Measurements from ENCODE around the gene DPT.

The DPT gene

GRCh38 chr1:168732736-168733135, 3.7 kb upstream of the DPT start:
- H3K27ac Mint-ChIP-seq (ENCODE audit: low read depth), result no peak overlapping the region
- H3K9me3 Mint-ChIP-seq, result no peaks in the 10 kb centered on the region
- DNase-seq (ENCODE audit: low spot score in 2 of 2) (no peak), ATAC-seq (replicated peaks; ENCODE audit: extremely low read depth, poor library complexity, severe bottlenecking) (no peak)
- no peaks in the 10 kb centered on the region for H3K36me3 Mint-ChIP-seq (ENCODE audit: insufficient read depth)
- no peaks in the 10 kb centered on the region for H3K4me1 Mint-ChIP-seq
- no peak overlapping the region for H3K4me3 Mint-ChIP-seq
- peaks cover 19% of the 10 kb centered on the region for H3K27me3 Mint-ChIP-seq

- H3K27ac Mint-ChIP-seq (ENCODE audit: low read depth), result no peak overlapping the region
- DNase-seq (ENCODE audit: low spot score in 2 of 2), result no peak
- no peak for ATAC-seq (replicated peaks; ENCODE audit: extremely low read depth, poor library complexity, severe bottlenecking)
- peaks cover 19% of the 10 kb centered on the region for H3K27me3 Mint-ChIP-seq
- no peak overlapping the region for H3K4me3 Mint-ChIP-seq
- no peaks in the 10 kb centered on the region for H3K4me1 Mint-ChIP-seq
- H3K36me3 Mint-ChIP-seq (ENCODE audit: insufficient read depth), result no peaks in the 10 kb centered on the region
- H3K9me3 Mint-ChIP-seq, result no peaks in the 10 kb centered on the region
Measured at GRCh38 chr1:168731244-168731953, 2.4 kb upstream of the DPT start.

- Mint-ChIP-seq H3K4me3 (no peak overlapping the region), H3K36me3 (ENCODE audit: insufficient read depth) (no peaks in the 10 kb centered on the region), H3K9me3 (no peaks in the 10 kb centered on the region), H3K27me3 (peaks cover 4% of the 10 kb centered on the region), H3K27ac (ENCODE audit: low read depth) (no peak overlapping the region), H3K4me1 (no peaks in the 10 kb centered on the region)
- no peak for ATAC-seq (replicated peaks; ENCODE audit: extremely low read depth, poor library complexity, severe bottlenecking)
- no peak for DNase-seq (ENCODE audit: low spot score in 2 of 2)
Measured at GRCh38 chr1:168729405-168729802, 398 bp upstream of the DPT start.

- Mint-ChIP-seq H3K4me1 (no peaks in the 10 kb centered on the region), H3K27me3 (no peaks in the 10 kb centered on the region), H3K36me3 (ENCODE audit: insufficient read depth) (no peaks in the 10 kb centered on the region)
Measured at GRCh38 chr1:168726719-168727118, 2.3 kb downstream of the DPT start.

GRCh38 chr1:168726281-168726680, 2.7 kb downstream of the DPT start:
- ATAC-seq (replicated peaks; ENCODE audit: extremely low read depth, poor library complexity, severe bottlenecking) (no peak), DNase-seq (ENCODE audit: low spot score in 2 of 2) (no peak)
- Mint-ChIP-seq H3K27me3 (no peaks in the 10 kb centered on the region), H3K4me3 (no peak overlapping the region), H3K36me3 (ENCODE audit: insufficient read depth) (no peaks in the 10 kb centered on the region), H3K9me3 (no peaks in the 10 kb centered on the region), H3K4me1 (no peaks in the 10 kb centered on the region), H3K27ac (ENCODE audit: low read depth) (no peak overlapping the region)

More at GRCh38 chr1:168726719-168727118, 2.3 kb downstream of the DPT start:
- Mint-ChIP-seq H3K27ac (ENCODE audit: low read depth) (no peak overlapping the region), H3K9me3 (no peaks in the 10 kb centered on the region), H3K4me3 (no peak overlapping the region)
- ATAC-seq (replicated peaks; ENCODE audit: extremely low read depth, poor library complexity, severe bottlenecking) (no peak), DNase-seq (ENCODE audit: low spot score in 2 of 2) (no peak)

GRCh38 chr1:168725831-168726230, 3.2 kb downstream of the DPT start:
- no peaks in the 10 kb centered on the region for H3K27me3 Mint-ChIP-seq
- no peaks in the 10 kb centered on the region for H3K4me1 Mint-ChIP-seq
- H3K4me3 Mint-ChIP-seq, result no peak overlapping the region
- no peak for ATAC-seq (replicated peaks; ENCODE audit: extremely low read depth, poor library complexity, severe bottlenecking)
- no peaks in the 10 kb centered on the region for H3K36me3 Mint-ChIP-seq (ENCODE audit: insufficient read depth)
- no peaks in the 10 kb centered on the region for H3K9me3 Mint-ChIP-seq
- H3K27ac Mint-ChIP-seq (ENCODE audit: low read depth), result no peak overlapping the region
- no peak for DNase-seq (ENCODE audit: low spot score in 2 of 2)

GRCh38 chr1:168725060-168725459, 3.9 kb downstream of the DPT start:
- Mint-ChIP-seq H3K27ac (ENCODE audit: low read depth) (no peak overlapping the region), H3K27me3 (no peaks in the 10 kb centered on the region), H3K36me3 (ENCODE audit: insufficient read depth) (no peaks in the 10 kb centered on the region), H3K4me3 (no peak overlapping the region), H3K4me1 (no peaks in the 10 kb centered on the region), H3K9me3 (no peaks in the 10 kb centered on the region)
- DNase-seq (ENCODE audit: low spot score in 2 of 2) (no peak), ATAC-seq (replicated peaks; ENCODE audit: extremely low read depth, poor library complexity, severe bottlenecking) (no peak)

GRCh38 chr1:168723000-168723399, 6.0 kb downstream of the DPT start:
- Mint-ChIP-seq H3K9me3 (no peaks in the 10 kb centered on the region), H3K27ac (ENCODE audit: low read depth) (no peak overlapping the region), H3K4me1 (no peaks in the 10 kb centered on the region), H3K4me3 (no peak overlapping the region), H3K36me3 (ENCODE audit: insufficient read depth) (no peaks in the 10 kb centered on the region), H3K27me3 (no peaks in the 10 kb centered on the region)
- DNase-seq (ENCODE audit: low spot score in 2 of 2) (no peak), ATAC-seq (replicated peaks; ENCODE audit: extremely low read depth, poor library complexity, severe bottlenecking) (no peak)

GRCh38 chr1:168720839-168721238, 8.2 kb downstream of the DPT start:
- no peaks in the 10 kb centered on the region for H3K9me3 Mint-ChIP-seq
- H3K36me3 Mint-ChIP-seq (ENCODE audit: insufficient read depth), result no peaks in the 10 kb centered on the region
- no peaks in the 10 kb centered on the region for H3K4me1 Mint-ChIP-seq
- no peaks in the 10 kb centered on the region for H3K27me3 Mint-ChIP-seq
- no peak for ATAC-seq (replicated peaks; ENCODE audit: extremely low read depth, poor library complexity, severe bottlenecking)
- no peak overlapping the region for H3K4me3 Mint-ChIP-seq
- no peak for DNase-seq (ENCODE audit: low spot score in 2 of 2)
- H3K27ac Mint-ChIP-seq (ENCODE audit: low read depth), result no peak overlapping the region

GRCh38 chr1:168719306-168720111, 9.5 kb downstream of the DPT start:
- H3K4me3 Mint-ChIP-seq, result no peak overlapping the region
- H3K27ac Mint-ChIP-seq (ENCODE audit: low read depth), result no peak overlapping the region
- peaks cover 1% of the 10 kb centered on the region for H3K36me3 Mint-ChIP-seq (ENCODE audit: insufficient read depth)
- no peaks in the 10 kb centered on the region for H3K4me1 Mint-ChIP-seq
- no peaks in the 10 kb centered on the region for H3K9me3 Mint-ChIP-seq
- ATAC-seq (replicated peaks; ENCODE audit: extremely low read depth, poor library complexity, severe bottlenecking), result no peak
- H3K27me3 Mint-ChIP-seq, result no peaks in the 10 kb centered on the region
- no peak for DNase-seq (ENCODE audit: low spot score in 2 of 2)

- no peaks in the 10 kb centered on the region for H3K27me3 Mint-ChIP-seq
- DNase-seq (ENCODE audit: low spot score in 2 of 2) (no peak), ATAC-seq (replicated peaks; ENCODE audit: extremely low read depth, poor library complexity, severe bottlenecking) (no peak)
- H3K9me3 Mint-ChIP-seq, result no peaks in the 10 kb centered on the region
- no peak overlapping the region for H3K27ac Mint-ChIP-seq (ENCODE audit: low read depth)
- H3K4me3 Mint-ChIP-seq, result no peak overlapping the region
- peaks cover 1% of the 10 kb centered on the region for H3K36me3 Mint-ChIP-seq (ENCODE audit: insufficient read depth)
- no peaks in the 10 kb centered on the region for H3K4me1 Mint-ChIP-seq
Measured at GRCh38 chr1:168717906-168718891, 10.8 kb downstream of the DPT start.

- ATAC-seq (replicated peaks; ENCODE audit: extremely low read depth, poor library complexity, severe bottlenecking), result no peak
- peaks cover 1% of the 10 kb centered on the region for H3K36me3 Mint-ChIP-seq (ENCODE audit: insufficient read depth)
- H3K27ac Mint-ChIP-seq (ENCODE audit: low read depth), result no peak overlapping the region
- H3K4me1 Mint-ChIP-seq, result no peaks in the 10 kb centered on the region
- no peak for DNase-seq (ENCODE audit: low spot score in 2 of 2)
- H3K27me3 Mint-ChIP-seq, result no peaks in the 10 kb centered on the region
- H3K4me3 Mint-ChIP-seq, result no peak overlapping the region
- no peaks in the 10 kb centered on the region for H3K9me3 Mint-ChIP-seq
Measured at GRCh38 chr1:168714012-168714411, 15.0 kb downstream of the DPT start.

All from central memory CD8-positive, alpha-beta T cell (primary cell).